ENCODE measurements around the gene TLDC2. TPM values are rescaled to one million over a fixed set of nuclear protein-coding genes. Genes with fewer than 3 reads are reported as not detected.
"Not testable (repeated sequence)": the region's sequence is repeated elsewhere in the genome, so short reads cannot be mapped to it uniquely, and the experiment has no call there.

The TLDC2 gene
- total and polyA plus RNA-seq, 3 experiments from 2014 or later: 0.29 TPM; not detected in 2

GRCh38 chr20:36888880-36889516 is 13.1 kb downstream of the TLDC2 start:
- Histone ChIP-seq H3K27me3 (ENCODE audit: insufficient read depth, low read length, poor library complexity, severe bottlenecking) (no peaks in the 10 kb centered on the region), H3K4me1 (ENCODE audit: insufficient read depth, low read length) (peaks cover 7% of the 10 kb centered on the region), H3K4me3 (ENCODE audit: low read length) (no peak overlapping the region), H3K27ac (ENCODE audit: low read depth, low read length) (no peak overlapping the region), H3K36me3 (ENCODE audit: insufficient read depth, low read length) (peaks cover 36% of the 10 kb centered on the region), H3K9me3 (ENCODE audit: low read length) (no peaks in the 10 kb centered on the region)
- H3K36me3 Mint-ChIP-seq: peaks cover 7 to 49% (median 30%) of the 10 kb centered on the region in 3 donors
- no peaks in the 10 kb centered on the region for H3K9me3 Mint-ChIP-seq
- no peak overlapping the region for H3K27ac Mint-ChIP-seq
- H3K27me3 Mint-ChIP-seq: no peaks in the 10 kb centered on the region
- no peak overlapping the region for H3K4me3 Mint-ChIP-seq
- ChIA-PET POLR2A (no interaction called here), CTCF (interaction anchor here (1.3 kb wide), 1 partner anchor 198 kb away, joined by 3 read pairs; no protein-coding TSS in a partner anchor)
- peak in 1 of 5 donors; percentile 6 for DNase-seq
- peaks cover 12 to 14% (median 13%) of the 10 kb centered on the region in 3 donors for H3K4me1 Mint-ChIP-seq

- DNase-seq: no peak
- no peaks in the 10 kb centered on the region for H3K27me3 Mint-ChIP-seq
- H3K4me3 Mint-ChIP-seq: no peak overlapping the region
- Histone ChIP-seq H3K4me3 (ENCODE audit: low read length) (no peak overlapping the region), H3K27me3 (ENCODE audit: insufficient read depth, low read length, poor library complexity, severe bottlenecking) (no peaks in the 10 kb centered on the region), H3K4me1 (ENCODE audit: insufficient read depth, low read length) (peaks cover 7% of the 10 kb centered on the region), H3K9me3 (ENCODE audit: low read length) (no peaks in the 10 kb centered on the region), H3K27ac (ENCODE audit: low read depth, low read length) (no peak overlapping the region), H3K36me3 (ENCODE audit: insufficient read depth, low read length) (peaks cover 47% of the 10 kb centered on the region)
- ChIA-PET CTCF (no interaction called here), POLR2A (no interaction called here)
- peak overlapping the region in 2 of 8 donors; percentile 2 to 46 for H3K27ac Mint-ChIP-seq
- H3K4me1 Mint-ChIP-seq: peaks cover 12 to 14% (median 13%) of the 10 kb centered on the region in 3 donors
- H3K36me3 Mint-ChIP-seq: peaks cover 7 to 61% (median 28%) of the 10 kb centered on the region in 3 donors
- H3K9me3 Mint-ChIP-seq: no peaks in the 10 kb centered on the region
These were observed 14.6 kb downstream of the TLDC2 start for GRCh38 chr20:36890586-36890985.

- Histone ChIP-seq H3K9me3 (ENCODE audit: low read length) (no peaks in the 10 kb centered on the region), H3K27me3 (ENCODE audit: insufficient read depth, low read length, poor library complexity, severe bottlenecking) (no peaks in the 10 kb centered on the region), H3K27ac (ENCODE audit: low read depth, low read length) (no peak overlapping the region), H3K4me3 (ENCODE audit: low read length) (no peak overlapping the region), H3K36me3 (ENCODE audit: insufficient read depth, low read length) (peaks cover 53% of the 10 kb centered on the region), H3K4me1 (ENCODE audit: insufficient read depth, low read length) (peaks cover 7% of the 10 kb centered on the region)
- H3K4me1 Mint-ChIP-seq: peaks cover 11 to 12% (median 11%) of the 10 kb centered on the region in 3 donors
- no peak for DNase-seq
- H3K36me3 Mint-ChIP-seq: peaks cover 7 to 67% (median 29%) of the 10 kb centered on the region in 3 donors
- ChIA-PET POLR2A (no interaction called here), CTCF (no interaction called here)
- H3K27me3 Mint-ChIP-seq: no peaks in the 10 kb centered on the region
- peak overlapping the region in 2 of 8 donors; percentile 20 to 46 for H3K27ac Mint-ChIP-seq
- no peaks in the 10 kb centered on the region for H3K9me3 Mint-ChIP-seq
- no peak overlapping the region for H3K4me3 Mint-ChIP-seq
These were observed 15.3 kb downstream of the TLDC2 start for GRCh38 chr20:36891211-36891610.

- Histone ChIP-seq H3K4me3 (ENCODE audit: low read length) (no peak overlapping the region), H3K9me3 (ENCODE audit: low read length) (no peaks in the 10 kb centered on the region), H3K36me3 (ENCODE audit: insufficient read depth, low read length) (peaks cover 77% of the 10 kb centered on the region), H3K4me1 (ENCODE audit: insufficient read depth, low read length) (no peaks in the 10 kb centered on the region), H3K27ac (ENCODE audit: low read depth, low read length) (no peak overlapping the region), H3K27me3 (ENCODE audit: insufficient read depth, low read length, poor library complexity, severe bottlenecking) (no peaks in the 10 kb centered on the region)
- Mint-ChIP-seq H3K9me3 (no peaks in the 10 kb centered on the region), H3K4me3 (no peak overlapping the region), H3K4me1 (peaks cover 5 to 8% (median 8%) of the 10 kb centered on the region in 3 donors), H3K27ac (peak overlapping the region in 2 of 8 donors; percentile 53 to 59), H3K27me3 (peaks cover 0 to 3% of the 10 kb centered on the region in 2 donors), H3K36me3 (peaks cover 14 to 90% (median 44%) of the 10 kb centered on the region in 3 donors)
- POLR2A ChIA-PET: no interaction called here
- CTCF ChIA-PET: interaction anchor here (1.4 to 1.8 kb wide), 2 partner anchors 11 to 298 kb away, joined by 4 to 5 read pairs; no protein-coding TSS in a partner anchor
- no peak for DNase-seq
These were observed 17.9 kb downstream of the TLDC2 start for GRCh38 chr20:36893801-36894200.

GRCh38 chr20:36895036-36895435 is 19.1 kb downstream of the TLDC2 start:
- Histone ChIP-seq H3K9me3 (ENCODE audit: low read length) (no peaks in the 10 kb centered on the region), H3K27ac (ENCODE audit: low read depth, low read length) (no peak overlapping the region), H3K27me3 (ENCODE audit: insufficient read depth, low read length, poor library complexity, severe bottlenecking) (no peaks in the 10 kb centered on the region), H3K4me1 (ENCODE audit: insufficient read depth, low read length) (no peaks in the 10 kb centered on the region), H3K36me3 (ENCODE audit: insufficient read depth, low read length) (peaks cover 82% of the 10 kb centered on the region), H3K4me3 (ENCODE audit: low read length) (no peak overlapping the region)
- Mint-ChIP-seq H3K27ac (peak overlapping the region in 6 of 8 donors; percentile 5 to 93 (median 28)), H3K9me3 (no peaks in the 10 kb centered on the region), H3K27me3 (peaks cover 0 to 3% of the 10 kb centered on the region in 2 donors), H3K4me1 (peaks cover 7 to 9% (median 8%) of the 10 kb centered on the region in 3 donors), H3K36me3 (peaks cover 14 to 93% (median 44%) of the 10 kb centered on the region in 3 donors), H3K4me3 (no peak overlapping the region)
- DNase-seq: no peak
- CTCF ChIA-PET: interaction anchor here (1.0 to 1.4 kb wide), 2 partner anchors 8 to 297 kb away, joined by 3 to 4 read pairs; no protein-coding TSS in a partner anchor
- POLR2A ChIA-PET: no interaction called here

GRCh38 chr20:36904690-36905089 is 28.8 kb downstream of the TLDC2 start:
- no peaks in the 10 kb centered on the region for H3K27me3 ChIP-seq (ENCODE audit: insufficient read depth, low read length, poor library complexity, severe bottlenecking)
- Mint-ChIP-seq H3K9me3 (no peaks in the 10 kb centered on the region), H3K27me3 (no peaks in the 10 kb centered on the region), H3K4me1 (peaks cover 14 to 24% (median 16%) of the 10 kb centered on the region in 3 donors), H3K27ac (peak overlapping the region; percentile 23 to 85 (median 58)), H3K36me3 (peaks cover 8 to 78% (median 24%) of the 10 kb centered on the region in 3 donors), H3K4me3 (peak overlapping the region in 2 of 7 donors; percentile 16 to 24)
- CTCF ChIA-PET: interaction anchor here (1.5 kb wide), 1 partner anchor 14 kb away, joined by 5 read pairs; no protein-coding TSS in a partner anchor
- peaks cover 10% of the 10 kb centered on the region for H3K4me1 ChIP-seq (ENCODE audit: insufficient read depth, low read length)
- peaks cover 46% of the 10 kb centered on the region for H3K36me3 ChIP-seq (ENCODE audit: insufficient read depth, low read length)
- no peak overlapping the region for H3K27ac ChIP-seq (ENCODE audit: low read depth, low read length)
- no peak overlapping the region for H3K4me3 ChIP-seq (ENCODE audit: low read length)
- DNase-seq: no peak
- POLR2A ChIA-PET: no interaction called here
- no peaks in the 10 kb centered on the region for H3K9me3 ChIP-seq (ENCODE audit: low read length)

GRCh38 chr20:36905566-36905965 is 29.6 kb downstream of the TLDC2 start:
- Mint-ChIP-seq H3K27ac (peak overlapping the region in 4 of 8 donors; percentile 17 to 85 (median 65)), H3K4me1 (peaks cover 14 to 24% (median 16%) of the 10 kb centered on the region in 3 donors), H3K36me3 (peaks cover 8 to 79% (median 25%) of the 10 kb centered on the region in 3 donors)
- H3K9me3 ChIP-seq (ENCODE audit: low read length); DNase-seq; H3K27me3 Mint-ChIP-seq; H3K4me3 Mint-ChIP-seq; H3K27ac ChIP-seq (ENCODE audit: low read depth, low read length); H3K9me3 Mint-ChIP-seq; H3K4me3 ChIP-seq (ENCODE audit: low read length); H3K27me3 ChIP-seq (ENCODE audit: insufficient read depth, low read length, poor library complexity, severe bottlenecking); POLR2A ChIA-PET: not testable (repeated sequence)
- CTCF ChIA-PET: interaction anchor here (1.5 kb wide), 1 partner anchor 13 kb away, joined by 5 read pairs; no protein-coding TSS in a partner anchor
- Histone ChIP-seq H3K36me3 (ENCODE audit: insufficient read depth, low read length) (peaks cover 47% of the 10 kb centered on the region), H3K4me1 (ENCODE audit: insufficient read depth, low read length) (peaks cover 10% of the 10 kb centered on the region)

GRCh38 chr20:36906086-36906485 is 30.1 kb downstream of the TLDC2 start:
- H3K9me3 Mint-ChIP-seq; H3K27me3 ChIP-seq (ENCODE audit: insufficient read depth, low read length, poor library complexity, severe bottlenecking); H3K9me3 ChIP-seq (ENCODE audit: low read length); H3K4me3 ChIP-seq (ENCODE audit: low read length); H3K27ac ChIP-seq (ENCODE audit: low read depth, low read length); H3K27me3 Mint-ChIP-seq; DNase-seq; POLR2A ChIA-PET; H3K4me3 Mint-ChIP-seq: not testable (repeated sequence)
- Mint-ChIP-seq H3K27ac (peak overlapping the region in 1 of 8 donors; percentile 17), H3K4me1 (peaks cover 14 to 24% (median 16%) of the 10 kb centered on the region in 3 donors), H3K36me3 (peaks cover 8 to 78% (median 27%) of the 10 kb centered on the region in 3 donors)
- CTCF ChIA-PET: interaction anchor here (1.5 kb wide), 1 partner anchor 13 kb away, joined by 5 read pairs; no protein-coding TSS in a partner anchor
- Histone ChIP-seq H3K36me3 (ENCODE audit: insufficient read depth, low read length) (peaks cover 45% of the 10 kb centered on the region), H3K4me1 (ENCODE audit: insufficient read depth, low read length) (peaks cover 10% of the 10 kb centered on the region)
